Ovary (tissue), 9 donors: ENCODE data around the gene HDGFL2. TPM values are rescaled to one million over a fixed set of nuclear protein-coding genes. Genes with fewer than 3 reads are reported as not detected.

ENCODE experiments used
- DNase-seq, 5 donors: peaks; one replicate each; pipeline ENCODE4 v3.0.0-alpha.2; 2019 to 2020
- H3K27ac ChIP-seq, 2 donors: fragments of 200-600 bp; one replicate each; pipeline versions ENCODE4 v1.5.1 to v1.8.0; 2019 to 2022
- H3K27me3 ChIP-seq: fragments of 200-600 bp; one replicate; pipeline ENCODE4 v1.8.0; 2022
- H3K36me3 ChIP-seq: fragments of 200-600 bp; sonication (generic); one replicate; pipeline ENCODE4 v1.5.1; 2019
- H3K4me1 ChIP-seq: one replicate; pipeline ENCODE4 v1.8.1; 2013; ENCODE audit warnings: mild to moderate bottlenecking, moderate library complexity; ENCODE audit not compliant: insufficient read depth
- H3K4me3 ChIP-seq: fragments of 200-600 bp; sonication (generic); one replicate; pipeline ENCODE4 v1.5.1; 2017
- H3K9me3 ChIP-seq, 2 donors: fragments of 200-600 bp in 1 of 2; sonication (generic) in 1 of 2; one replicate each; pipeline versions ENCODE4 v1.5.1 to v1.8.1; 2013 to 2019; ENCODE audit warnings: mild to moderate bottlenecking in 1 of 2, moderate library complexity in 1 of 2
- CTCF ChIP-seq, 3 donors: fragments of 450-650 bp in 2 of 3; fragments of 200-600 bp in 1 of 3; IDR thresholded peaks; one replicate each; pipeline versions ENCODE4 v1.5.1 to v1.8.0; 2016 to 2022; ENCODE audit warnings: antibody characterized with exemption in 3 of 3, mild to moderate bottlenecking in 1 of 3
- EP300 ChIP-seq: sonication (generic); formaldehyde crosslinking; IDR thresholded peaks from one replicate; pipeline ENCODE4 v1.6.1; 2017; ENCODE audit warnings: antibody characterized with exemption
- POLR2A ChIP-seq: fragments of 450-650 bp; IDR thresholded peaks from one replicate; pipeline ENCODE4 v1.6.1; 2017; ENCODE audit warnings: antibody characterized with exemption, mild to moderate bottlenecking, moderate library complexity
- WGBS, 3 donors: extraction: QIAGEN DNeasy Blood & Tissue Kit in 1 of 3; methylation state at CpG; one replicate each; pipeline versions ENCODE4 v1.1.5 to v1.1.7; 2013 to 2017; 5-methylcytosine and 5-hydroxymethylcytosine counted together
- intact Hi-C, 4 donors: fragments of 100-400 bp; cut with DNase I; formaldehyde crosslinking; loops; one replicate each; pipeline versions ENCODE4 v1.11.0 to v1.15.1; 2022 to 2023
- polyA plus RNA-seq, 2 donors: library from polyadenylated mRNA; stranded (reverse); fragments of 200-250 nt in 1 of 2; fragments of 350-450 nt in 1 of 2; fragmentation: Illumina TruSeq in 1 of 2; extraction: RNeasy Lipid Tissue Mini Kit (QIAGEN cat#74804) in 1 of 2; gene quantifications; one replicate each; pipeline ENCODE4 v1.2.3, GENCODE V29; 2013 to 2014
- total RNA-seq, 7 donors: library from RNA; depleted of rRNA in 2 of 7; stranded (reverse); fragments of >200 nt in 2 of 7; fragmentation: NEBNext Ultra II Directional in 3 of 7; extraction: Animal tissue kit (Norgen Biotek cat#: 25700) in 3 of 7; gene quantifications; one replicate each; pipeline versions ENCODE4 v1.1.0 to v1.2.4, GENCODE V29; 2016 to 2023
- donor health status: DM: no; HTN: no; CAD: no; lungs with moderate emphysema.
- donor health status: DM: no; HTN: no; CAD: no.
- donor health status: Bipolar disorder and iron deficiency.
- donor health status: DM: yes; HTN: yes; CAD: no.
- donor health status: DM: no; HTN: no; CAD: no.
- donor health status: DM: yes; HTN: yes; CAD: no.

HDGFL2 gene
- total and polyA plus RNA-seq, 9 donors, result 28.5 to 77.2 (median 63.0) TPM

DNA sequence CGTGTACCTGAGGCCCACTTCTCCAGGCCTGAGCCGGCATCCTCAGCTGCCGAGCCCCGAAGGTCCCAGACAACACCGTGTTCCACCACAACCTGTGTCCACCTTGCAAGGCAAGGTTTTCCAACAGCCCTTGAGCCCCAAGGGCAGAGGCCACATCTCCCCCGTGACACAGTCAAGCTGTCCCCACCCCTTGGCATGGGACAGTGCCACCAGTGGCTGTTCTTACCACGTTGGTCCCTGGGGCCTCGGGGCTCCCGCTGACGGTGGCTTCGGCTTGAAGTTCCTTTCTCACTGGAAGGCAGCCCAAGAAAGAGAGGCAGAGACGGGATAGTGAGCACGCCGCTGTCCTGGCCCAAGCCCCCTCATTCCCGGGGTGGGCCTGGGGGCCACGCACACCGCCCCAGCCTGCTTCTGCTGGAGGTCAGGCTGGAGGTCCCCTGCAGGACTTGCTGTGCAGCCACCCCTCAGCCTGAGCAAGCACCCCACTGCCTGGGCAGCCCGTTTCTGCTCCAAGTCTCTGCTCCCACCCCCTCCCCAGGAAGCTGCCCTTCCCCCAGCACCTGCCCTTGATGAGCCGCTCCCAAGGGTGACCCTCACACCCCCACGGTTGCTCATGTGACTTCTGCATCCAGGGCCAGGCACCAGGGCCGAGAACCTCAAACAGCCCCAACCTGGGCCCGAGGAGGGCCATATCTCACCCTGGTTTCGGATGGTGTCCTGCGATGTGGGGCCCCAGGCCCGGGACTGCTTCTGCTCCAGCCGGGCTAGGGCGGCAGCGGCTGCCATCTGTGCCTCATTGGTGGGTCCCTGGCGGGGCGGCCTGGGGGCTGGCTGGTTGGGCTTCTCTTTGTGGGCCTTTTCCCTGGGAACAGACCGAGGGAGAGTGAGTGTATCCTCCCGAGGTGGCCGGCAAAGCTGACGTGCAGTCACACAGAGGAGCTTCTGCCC lies 18.6 kb upstream of the HDGFL2 start:
- H3K4me3 ChIP-seq, result no peak overlapping the region
- intact Hi-C loops, result loop anchor here in 1 of 4 donors (5.0 kb wide), 1 partner anchor 1036 kb away; no protein-coding TSS in a partner anchor
- H3K36me3 ChIP-seq, result no peaks in the 10 kb centered on the region
- DNase-seq, result peak in 1 of 5 donors; percentile 49
- 66 to 73% (median 72%) methylated on average over 26 to 34 of the region's 34 CpGs for WGBS, 3 donors
- no peaks in the 10 kb centered on the region for H3K27me3 ChIP-seq
- H3K9me3 ChIP-seq, result no peaks in the 10 kb centered on the region
- TF ChIP-seq POLR2A, result no peak
- TF ChIP-seq CTCF (IDR thresholded peaks at IDR 0.05), result no peak
- TF ChIP-seq EP300, result no peak
- peaks cover 17% of the 10 kb centered on the region for H3K4me1 ChIP-seq
- H3K27ac ChIP-seq, result peak overlapping the region in 1 of 2 donors; percentile 81

DNA sequence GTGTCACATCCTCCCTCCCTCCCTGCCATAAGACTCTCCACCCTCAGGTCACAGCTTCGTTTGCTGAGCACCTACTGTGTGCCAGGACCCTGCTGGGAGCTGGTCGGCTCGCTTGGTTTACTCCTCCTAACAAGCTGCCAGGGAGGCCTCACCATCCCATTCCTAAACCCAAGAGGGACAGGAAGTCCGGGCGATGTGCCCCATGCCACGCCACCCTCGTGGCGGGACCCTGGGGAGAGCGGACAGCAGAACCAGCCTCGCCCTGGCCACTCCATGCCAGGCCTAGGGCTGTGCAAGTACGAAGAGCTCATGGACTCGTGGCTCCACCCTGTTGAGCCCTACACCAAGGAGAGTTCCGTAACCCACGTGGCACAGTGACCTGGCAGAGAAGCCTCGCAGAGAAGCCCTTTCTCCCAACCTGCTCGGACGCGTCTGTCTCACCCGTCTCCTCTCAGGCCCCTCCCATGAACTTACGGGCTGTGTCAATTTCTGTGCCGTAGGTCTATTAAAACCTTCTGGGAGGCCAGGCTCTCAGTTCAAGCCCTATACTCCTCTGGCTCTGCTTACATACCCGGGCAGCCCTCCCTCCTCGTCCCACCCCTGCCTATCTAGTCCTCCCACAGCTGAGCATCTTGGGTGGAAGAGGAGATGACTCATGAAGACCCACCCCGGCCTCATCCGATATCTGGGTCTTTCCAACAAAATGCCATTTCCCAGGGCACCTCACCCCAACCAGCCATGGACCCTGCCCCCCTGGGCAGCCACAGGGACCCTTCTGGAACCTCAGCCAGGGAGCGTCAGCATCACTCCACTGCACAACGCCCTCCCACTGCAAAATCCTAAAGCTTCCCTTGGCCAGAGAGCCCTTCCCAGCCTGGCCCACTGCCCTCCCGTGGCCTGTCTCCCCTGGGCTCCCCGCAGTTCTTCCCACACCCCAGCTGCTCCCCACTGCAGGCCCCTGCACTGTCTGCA lies 17.1 kb upstream of the HDGFL2 start:
- DNase-seq, result peak in 4 of 5 donors; percentile 70 to 78 (median 74)
- no peaks in the 10 kb centered on the region for H3K27me3 ChIP-seq
- peak overlapping the region; percentile 17 for H3K4me3 ChIP-seq
- H3K4me1 ChIP-seq, result peaks cover 17% of the 10 kb centered on the region
- no peaks in the 10 kb centered on the region for H3K36me3 ChIP-seq
- TF ChIP-seq CTCF (IDR thresholded peaks at IDR 0.05), result no peak
- TF ChIP-seq EP300, result no peak
- TF ChIP-seq POLR2A, result no peak
- intact Hi-C loops, result loop anchor here in 1 of 4 donors (5.0 kb wide), 1 partner anchor 1038 kb away; no protein-coding TSS in a partner anchor
- H3K9me3 ChIP-seq, result no peaks in the 10 kb centered on the region
- H3K27ac ChIP-seq, result peak overlapping the region; percentile 81 to 88
- 24 to 30% (median 26%) methylated on average over 27 to 29 of the region's 29 CpGs for whole genome bisulfite sequencing, 3 donors

- DNase-seq, result peak; percentile 92 to 95 (median 93)
- no peaks in the 10 kb centered on the region for H3K9me3 ChIP-seq
- peak overlapping the region; percentile 81 to 88 for H3K27ac ChIP-seq
- peak overlapping the region; percentile 92 for H3K4me3 ChIP-seq
- WGBS, 3 donors, result 10 to 19% (median 13%) methylated on average over 15 of the region's 15 CpGs
- TF ChIP-seq POLR2A, result no peak
- TF ChIP-seq CTCF (IDR thresholded peaks at IDR 0.05), result peak in 2 of 3 donors; percentile 7 to 17
- TF ChIP-seq EP300, result no peak
- H3K27me3 ChIP-seq, result no peaks in the 10 kb centered on the region
- peaks cover 17% of the 10 kb centered on the region for H3K4me1 ChIP-seq
- intact Hi-C loops, result no loop called here
- no peaks in the 10 kb centered on the region for H3K36me3 ChIP-seq
These were observed 16.2 kb upstream of the HDGFL2 start for GRCh38 chr19:4455719-4456475.
